Adrenal gland (tissue), 5 donors: ENCODE results near the gene OMG.

Experiments used
- CTCF ChIP-seq, 6 experiments: fragments of 450-650 bp in 4 of 6; fragments of 200-600 bp in 2 of 6; sonication (generic) in 1 of 6; IDR thresholded peaks; 1 replicate in 5 of 6; 2 replicates in 1 of 6; pipeline versions ENCODE4 v1.5.1 to v1.8.0; 2016 to 2021; ENCODE audit warnings: antibody characterized with exemption in 6 of 6, mild to moderate bottlenecking in 2 of 6, moderate library complexity in 1 of 6
- POLR2A ChIP-seq, 2 donors: fragments of 450-650 bp; IDR thresholded peaks; one replicate each; pipeline ENCODE4 v1.6.1; 2017; ENCODE audit warnings: antibody characterized with exemption in 2 of 2, mild to moderate bottlenecking in 2 of 2, moderate library complexity in 1 of 2
- donor health status: DM: no; HTN: no; CAD: no.

GRCh38 chr17:31249835-31250141 is 47.3 kb downstream of the OMG start:
- TF ChIP-seq CTCF (IDR thresholded peaks at IDR 0.05) (no peak), POLR2A (IDR thresholded peaks at IDR 0.05) (no peak)
